ENCODE measurements around the gene EXOC3L4. TPM values are rescaled to one million over a fixed set of nuclear protein-coding genes. Genes with fewer than 3 reads are reported as not detected.

The EXOC3L4 gene
- total RNA-seq, 1 donor from 2014 or later = not detected

DNA sequence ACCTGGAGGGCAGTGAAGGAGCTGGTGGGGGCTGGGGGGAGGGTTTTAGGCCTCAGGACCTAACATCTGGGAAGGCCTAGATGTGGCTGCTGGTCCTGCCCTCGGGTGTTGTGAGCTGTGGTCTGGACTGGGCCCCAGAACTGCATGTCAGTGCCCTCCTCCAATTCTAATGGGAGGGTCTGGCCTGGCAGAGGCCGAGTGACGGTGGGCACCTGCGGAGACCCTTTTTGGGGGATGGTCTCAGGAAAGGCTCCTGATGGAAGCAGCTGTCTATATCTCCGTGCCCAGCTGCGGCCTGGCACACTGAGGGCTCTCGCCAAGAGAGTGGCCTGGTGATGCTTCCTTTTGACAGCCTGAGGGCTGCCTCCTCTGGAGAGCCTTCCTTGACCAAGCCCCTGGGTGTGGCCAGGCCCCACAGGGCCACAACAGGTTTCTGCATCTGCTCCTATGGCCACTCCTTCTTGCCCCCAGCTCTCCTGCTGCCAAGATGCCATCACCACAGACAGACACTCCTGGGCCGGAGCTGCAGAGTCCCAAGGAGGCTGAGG lies 5.3 kb downstream of the EXOC3L4 start:
- H3K27me3 Mint-ChIP-seq (ENCODE audit: low read depth, unreplicated experiment) = peaks cover 37% of the 10 kb centered on the region
- Histone ChIP-seq H2AFZ (ENCODE audit: low read depth, low read length) (no peak overlapping the region), H3K4me3 (ENCODE audit: insufficient read depth, low read depth, low read length) (no peak overlapping the region), H3K9me3 (ENCODE audit: insufficient read depth, low read depth, low read length) (no peaks in the 10 kb centered on the region), H3K4me1 (ENCODE audit: insufficient read depth, low read length) (no peaks in the 10 kb centered on the region), H3K27me3 (ENCODE audit: insufficient read depth, low read length) (peaks cover 53% of the 10 kb centered on the region), H4K20me1 (ENCODE audit: insufficient read depth, low read length) (no peaks in the 10 kb centered on the region), H3K4me2 (ENCODE audit: low read length) (no peak overlapping the region), H3K79me2 (ENCODE audit: insufficient read depth, low read length) (no peaks in the 10 kb centered on the region), H3K9ac (ENCODE audit: low read length) (no peak overlapping the region), H3K27ac (ENCODE audit: low read depth, low read length) (no peak overlapping the region), H3K36me3 (ENCODE audit: insufficient read depth, low read length) (no peaks in the 10 kb centered on the region)
- peaks cover 2% of the 10 kb centered on the region for H3K36me3 Mint-ChIP-seq (ENCODE audit: low read depth, unreplicated experiment)
- FAIRE-seq (no peak), DNase-seq (ENCODE audit: low read depth) (no peak)
- H3K9me3 Mint-ChIP-seq (ENCODE audit: unreplicated experiment) = peaks cover 8% of the 10 kb centered on the region
- no peak overlapping the region for H3K27ac Mint-ChIP-seq (ENCODE audit: unreplicated experiment)
- H3K4me3 Mint-ChIP-seq (ENCODE audit: unreplicated experiment) = no peak overlapping the region
- H3K4me1 Mint-ChIP-seq (ENCODE audit: low read depth, unreplicated experiment) = peaks cover 1% of the 10 kb centered on the region
- TF ChIP-seq EZH2 (IDR thresholded peaks at IDR 0.05; ENCODE audit: insufficient read depth, low read length) = no peak
- TF ChIP-seq, protein P1, sequence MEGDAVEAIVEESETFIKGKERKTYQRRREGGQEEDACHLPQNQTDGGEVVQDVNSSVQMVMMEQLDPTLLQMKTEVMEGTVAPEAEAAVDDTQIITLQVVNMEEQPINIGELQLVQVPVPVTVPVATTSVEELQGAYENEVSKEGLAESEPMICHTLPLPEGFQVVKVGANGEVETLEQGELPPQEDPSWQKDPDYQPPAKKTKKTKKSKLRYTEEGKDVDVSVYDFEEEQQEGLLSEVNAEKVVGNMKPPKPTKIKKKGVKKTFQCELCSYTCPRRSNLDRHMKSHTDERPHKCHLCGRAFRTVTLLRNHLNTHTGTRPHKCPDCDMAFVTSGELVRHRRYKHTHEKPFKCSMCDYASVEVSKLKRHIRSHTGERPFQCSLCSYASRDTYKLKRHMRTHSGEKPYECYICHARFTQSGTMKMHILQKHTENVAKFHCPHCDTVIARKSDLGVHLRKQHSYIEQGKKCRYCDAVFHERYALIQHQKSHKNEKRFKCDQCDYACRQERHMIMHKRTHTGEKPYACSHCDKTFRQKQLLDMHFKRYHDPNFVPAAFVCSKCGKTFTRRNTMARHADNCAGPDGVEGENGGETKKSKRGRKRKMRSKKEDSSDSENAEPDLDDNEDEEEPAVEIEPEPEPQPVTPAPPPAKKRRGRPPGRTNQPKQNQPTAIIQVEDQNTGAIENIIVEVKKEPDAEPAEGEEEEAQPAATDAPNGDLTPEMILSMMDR (IDR thresholded peaks at IDR 0.05; ENCODE audit: insufficient read depth, low read depth, low read length) = no peak

DNA sequence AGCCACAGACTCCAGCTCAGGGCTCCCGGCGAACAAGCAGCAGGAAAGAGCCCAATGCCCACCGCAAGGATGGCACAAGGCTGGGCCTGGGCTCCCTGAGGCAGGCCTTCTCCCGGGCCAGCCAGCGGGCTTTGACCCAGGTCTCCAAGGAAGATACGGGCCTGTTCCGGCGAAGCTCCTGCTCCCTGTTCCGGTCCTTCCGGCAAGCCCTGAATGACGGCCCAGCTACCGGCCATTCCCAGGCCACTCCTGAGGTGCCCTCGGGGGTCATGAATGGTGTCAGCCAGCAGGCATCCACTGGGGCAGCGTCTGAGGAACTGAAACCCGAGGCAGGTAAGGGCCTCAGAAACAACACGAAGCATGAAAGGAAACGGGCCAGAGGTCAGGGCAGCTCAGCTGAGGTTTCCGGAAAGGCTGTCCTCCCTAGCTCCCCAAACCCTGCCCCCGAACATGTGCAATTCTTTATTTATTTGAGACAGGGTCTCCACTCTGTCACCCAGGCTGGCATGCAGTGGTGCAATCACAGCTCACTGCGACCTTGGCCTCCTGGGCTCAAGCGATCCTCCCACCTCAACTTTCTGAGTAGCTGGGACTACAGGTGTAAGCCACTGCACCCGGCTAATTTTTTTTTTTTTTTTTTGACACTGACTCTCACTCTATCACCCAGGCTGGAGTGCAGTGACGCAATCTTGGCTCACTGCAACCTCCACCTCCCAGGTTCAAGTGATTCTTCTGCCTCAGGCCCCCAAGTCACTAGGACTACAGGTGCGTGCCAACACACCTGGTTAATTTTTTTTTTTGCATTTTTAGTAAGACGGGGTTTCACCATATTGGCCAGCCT lies 6.0 kb downstream of the EXOC3L4 start:
- Mint-ChIP-seq H3K36me3 (ENCODE audit: low read depth, unreplicated experiment) (peaks cover 2% of the 10 kb centered on the region), H3K4me3 (ENCODE audit: unreplicated experiment) (no peak overlapping the region), H3K9me3 (ENCODE audit: unreplicated experiment) (peaks cover 8% of the 10 kb centered on the region), H3K27me3 (ENCODE audit: low read depth, unreplicated experiment) (peaks cover 36% of the 10 kb centered on the region), H3K4me1 (ENCODE audit: low read depth, unreplicated experiment) (no peaks in the 10 kb centered on the region), H3K27ac (ENCODE audit: unreplicated experiment) (no peak overlapping the region)
- H2AFZ ChIP-seq (ENCODE audit: low read depth, low read length) = no peak overlapping the region
- FAIRE-seq = no peak
- no peaks in the 10 kb centered on the region for H3K4me1 ChIP-seq (ENCODE audit: insufficient read depth, low read length)
- no peaks in the 10 kb centered on the region for H4K20me1 ChIP-seq (ENCODE audit: insufficient read depth, low read length)
- H3K9ac ChIP-seq (ENCODE audit: low read length) = no peak overlapping the region
- peaks cover 50% of the 10 kb centered on the region for H3K27me3 ChIP-seq (ENCODE audit: insufficient read depth, low read length)
- H3K36me3 ChIP-seq (ENCODE audit: insufficient read depth, low read length) = no peaks in the 10 kb centered on the region
- no peak for DNase-seq (ENCODE audit: low read depth)
- no peaks in the 10 kb centered on the region for H3K79me2 ChIP-seq (ENCODE audit: insufficient read depth, low read length)
- H3K4me2 ChIP-seq (ENCODE audit: low read length) = no peak overlapping the region
- TF ChIP-seq, protein P1 (IDR thresholded peaks at IDR 0.05; ENCODE audit: insufficient read depth, low read depth, low read length) = no peak
- no peak for TF ChIP-seq EZH2 (IDR thresholded peaks at IDR 0.05; ENCODE audit: insufficient read depth, low read length)
- no peak overlapping the region for H3K4me3 ChIP-seq (ENCODE audit: insufficient read depth, low read depth, low read length)
- no peak overlapping the region for H3K27ac ChIP-seq (ENCODE audit: low read depth, low read length)
- no peaks in the 10 kb centered on the region for H3K9me3 ChIP-seq (ENCODE audit: insufficient read depth, low read depth, low read length)

Measured in astrocyte (in vitro differentiated cells and primary cell).